HuH-7 (cell line): ENCODE measurements around the gene FOXN4.
"Not testable (repeated sequence)": the region's sequence is repeated elsewhere in the genome, so short reads cannot be mapped to it uniquely, and the experiment has no call there.

Experiments
- DNase-seq: peaks from one replicate; pipeline ENCODE4 v3.0.0; 2011; ENCODE audit warnings: low spot score

Gene FOXN4, protein sequence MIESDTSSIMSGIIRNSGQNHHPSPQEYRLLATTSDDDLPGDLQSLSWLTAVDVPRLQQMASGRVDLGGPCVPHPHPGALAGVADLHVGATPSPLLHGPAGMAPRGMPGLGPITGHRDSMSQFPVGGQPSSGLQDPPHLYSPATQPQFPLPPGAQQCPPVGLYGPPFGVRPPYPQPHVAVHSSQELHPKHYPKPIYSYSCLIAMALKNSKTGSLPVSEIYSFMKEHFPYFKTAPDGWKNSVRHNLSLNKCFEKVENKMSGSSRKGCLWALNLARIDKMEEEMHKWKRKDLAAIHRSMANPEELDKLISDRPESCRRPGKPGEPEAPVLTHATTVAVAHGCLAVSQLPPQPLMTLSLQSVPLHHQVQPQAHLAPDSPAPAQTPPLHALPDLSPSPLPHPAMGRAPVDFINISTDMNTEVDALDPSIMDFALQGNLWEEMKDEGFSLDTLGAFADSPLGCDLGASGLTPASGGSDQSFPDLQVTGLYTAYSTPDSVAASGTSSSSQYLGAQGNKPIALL

DNA sequence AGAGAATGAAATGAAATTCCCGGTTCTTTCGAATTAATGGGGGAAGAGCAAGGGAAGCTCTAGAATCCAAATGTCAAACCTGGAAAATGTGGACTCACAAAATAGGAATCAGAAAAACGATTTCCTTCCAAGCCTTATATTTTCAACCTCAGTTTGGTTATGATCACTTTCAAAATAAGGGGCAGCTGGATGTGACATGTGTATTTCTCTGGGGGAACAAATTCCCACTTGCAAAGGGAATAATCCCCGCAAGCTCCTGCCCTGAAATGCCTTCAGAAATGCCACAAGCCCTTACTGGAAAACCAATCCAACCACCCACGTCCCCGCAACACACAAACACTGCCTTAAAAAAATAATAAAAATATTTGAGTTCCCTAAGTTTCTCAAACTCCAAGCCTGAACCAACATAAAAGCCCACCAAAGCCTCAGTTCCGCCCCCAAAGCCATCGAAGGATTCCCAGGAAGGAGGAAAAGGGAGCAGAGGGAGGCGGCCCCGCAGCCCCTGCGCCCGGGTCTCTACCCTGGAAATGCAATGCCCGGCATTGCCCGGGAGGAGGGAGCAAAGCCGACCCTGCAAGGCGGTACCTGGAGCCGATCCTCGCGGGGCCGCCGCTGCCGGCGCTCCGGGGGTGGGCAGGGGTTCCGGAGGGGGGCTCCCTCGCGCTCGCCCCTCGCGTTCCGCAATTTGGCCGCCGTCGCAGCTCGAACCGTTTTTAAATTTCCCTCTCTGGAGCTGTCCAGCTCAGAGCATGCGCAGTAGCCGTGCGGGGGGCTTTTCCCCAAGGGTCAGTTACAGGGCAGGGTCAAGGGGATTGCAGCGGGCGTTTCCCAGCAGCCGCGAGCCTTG is at the start of gene FOXN4:
TSS of gene FOXN4 (minus strand) at position 751 of the 847 bp plus-strand sequence. CDS start 963 bp downstream, outside the sequence.
- DNase-seq = peak; percentile 73

DNA sequence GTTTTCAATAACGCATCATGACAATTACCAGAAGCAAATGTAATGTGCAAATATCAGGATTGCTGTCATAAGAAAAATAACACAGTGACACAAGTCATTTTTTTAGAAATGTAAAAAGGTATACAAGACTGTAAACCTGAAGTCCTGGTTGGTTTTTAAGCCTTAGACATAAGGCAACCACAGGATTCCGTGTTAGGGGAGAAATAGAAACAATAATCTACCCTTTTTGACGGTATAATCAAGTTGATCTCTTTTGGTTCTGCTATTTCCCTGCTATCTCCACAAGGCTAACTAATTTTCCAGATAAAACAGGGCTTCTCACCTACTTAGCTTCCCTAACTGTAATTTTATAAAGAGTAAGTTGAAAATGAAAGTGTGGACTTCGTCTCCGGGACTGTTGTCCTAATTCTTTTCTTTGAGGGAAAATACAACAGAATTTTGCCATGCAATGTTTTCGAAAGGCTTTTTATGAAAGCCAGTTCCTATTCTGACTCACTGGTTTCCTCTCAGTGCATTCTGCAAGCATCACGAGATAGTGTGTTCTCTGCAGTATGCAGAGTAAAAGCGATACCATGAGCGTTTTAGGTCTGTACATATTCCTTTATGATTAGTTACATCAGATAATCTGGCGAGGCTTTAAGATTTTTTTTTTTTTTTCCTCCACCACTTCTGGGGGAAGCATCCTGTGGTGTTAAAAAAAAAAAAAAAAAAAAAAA is 49.2 kb upstream of the FOXN4 start:
- DNase-seq = no peak

DNA sequence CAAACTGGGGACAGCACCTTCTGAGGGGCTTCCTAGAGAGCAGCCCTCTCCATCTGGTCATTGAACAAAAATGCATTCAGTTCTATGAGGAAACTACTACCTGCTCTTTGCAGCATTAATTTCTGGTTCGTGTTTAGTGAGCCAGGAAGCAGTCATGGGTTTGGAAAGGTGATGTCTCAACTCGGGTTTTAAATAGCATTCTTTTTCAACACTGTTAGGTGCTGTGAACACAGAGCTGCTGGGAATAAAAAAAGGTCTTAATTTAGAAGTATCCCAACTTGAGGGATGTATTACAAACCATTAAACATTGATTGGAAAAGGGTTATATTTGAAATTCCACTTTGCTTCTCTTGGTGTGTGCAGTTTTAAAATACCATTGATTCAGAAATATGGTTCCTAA is 47.9 kb upstream of the FOXN4 start:
- no peak for DNase-seq

DNA sequence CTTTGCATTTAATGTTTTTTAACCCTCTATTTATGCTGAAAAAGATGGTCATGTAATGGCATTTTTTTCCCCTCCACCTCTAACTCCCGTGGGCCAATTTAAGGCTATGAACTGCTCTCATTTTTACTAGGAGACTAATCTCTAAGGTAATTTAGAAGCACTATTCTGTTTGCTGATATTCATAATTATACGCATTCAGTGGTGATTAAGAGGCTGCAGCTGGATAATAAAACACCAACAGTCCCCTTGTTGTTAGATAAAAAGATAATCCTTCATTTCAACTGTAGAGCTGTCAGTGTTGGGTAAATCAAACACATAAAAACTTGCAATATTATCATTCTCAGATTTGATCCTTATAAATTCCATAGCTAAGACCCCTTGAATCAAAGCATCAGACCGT is 47.5 kb upstream of the FOXN4 start:
- DNase-seq = no peak

DNA sequence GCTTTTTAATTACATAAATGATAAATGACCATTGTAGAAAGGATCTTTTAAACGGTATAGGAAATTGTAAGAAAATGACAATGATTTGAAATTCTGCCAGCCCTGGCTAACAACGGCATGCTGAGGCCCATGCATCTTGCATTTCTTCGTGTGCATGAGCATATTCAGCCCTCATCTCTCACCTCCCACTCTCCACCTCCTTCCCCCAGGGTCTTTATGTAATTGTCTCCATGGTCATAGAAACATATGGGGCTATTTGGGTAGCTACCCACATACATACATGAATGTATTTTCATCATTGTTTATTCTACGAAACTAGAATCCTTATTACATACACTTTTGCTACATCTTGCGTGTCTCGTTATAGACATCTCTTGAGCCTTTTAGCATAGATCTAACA is 43.1 kb upstream of the FOXN4 start:
- no peak for DNase-seq

DNA sequence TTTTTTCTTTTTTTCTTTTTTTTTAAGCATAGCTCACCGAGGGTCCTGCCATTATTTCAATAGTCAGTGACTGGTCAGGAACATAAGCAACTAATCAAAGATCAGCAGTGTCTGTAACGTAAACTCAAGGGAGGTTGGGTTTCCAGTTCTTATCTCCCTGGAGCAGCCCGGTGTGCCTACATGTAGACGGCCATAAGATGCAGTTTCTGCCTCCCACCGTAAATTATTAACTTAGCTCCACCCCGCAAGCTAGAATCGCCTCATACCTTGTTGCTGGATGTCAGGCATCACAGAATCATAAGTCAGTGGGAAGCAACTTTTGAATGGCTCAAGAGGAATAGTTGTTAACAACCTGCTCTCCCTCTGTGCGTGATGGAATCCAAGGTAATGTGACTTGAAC is 38.5 kb upstream of the FOXN4 start, which contains the start of gene MYO1H:
TSS of gene MYO1H (plus strand) at position 312 of the 400 bp plus-strand sequence. CDS start at position 373, 61 bp downstream.
- DNase-seq = no peak

DNA sequence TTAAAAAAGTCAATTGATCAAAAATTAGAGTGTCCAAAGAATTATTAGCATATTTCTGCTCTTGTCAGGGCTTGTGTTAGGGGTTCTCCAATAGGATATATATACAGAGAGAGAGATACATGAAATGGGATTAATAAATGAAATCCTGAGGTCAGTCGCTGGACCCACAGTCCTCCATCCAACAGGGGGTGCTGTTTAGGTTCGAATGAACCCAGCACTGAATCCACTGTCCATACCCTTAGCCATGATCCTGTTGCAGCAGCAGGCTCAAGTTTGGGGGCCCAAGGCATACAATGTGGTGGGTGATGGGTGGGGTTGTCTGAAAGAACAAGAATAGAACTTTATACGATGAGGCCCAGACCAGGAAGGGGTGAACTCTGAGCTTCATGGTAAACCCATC is 37.8 kb upstream of the FOXN4 start:
- DNase-seq = no peak

DNA sequence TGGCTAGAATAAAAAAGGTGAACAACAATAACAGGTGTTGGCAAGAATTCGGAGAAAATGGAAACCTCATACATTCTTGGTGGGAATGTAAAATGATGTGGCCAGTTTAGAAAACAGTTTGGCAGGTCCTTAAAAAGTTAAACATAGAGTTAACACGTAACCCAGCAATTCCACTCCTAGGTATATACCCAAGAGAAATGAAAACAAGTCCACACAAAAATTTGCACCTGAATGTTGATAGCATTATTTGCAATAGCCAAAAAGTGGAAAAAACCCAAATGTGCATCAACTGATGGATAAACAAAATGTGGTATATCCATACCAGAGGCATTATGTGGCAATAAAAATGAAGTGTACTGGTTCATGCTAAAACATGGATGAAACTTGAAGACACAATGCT is 36.3 kb upstream of the FOXN4 start:
- DNase-seq = no peak

DNA sequence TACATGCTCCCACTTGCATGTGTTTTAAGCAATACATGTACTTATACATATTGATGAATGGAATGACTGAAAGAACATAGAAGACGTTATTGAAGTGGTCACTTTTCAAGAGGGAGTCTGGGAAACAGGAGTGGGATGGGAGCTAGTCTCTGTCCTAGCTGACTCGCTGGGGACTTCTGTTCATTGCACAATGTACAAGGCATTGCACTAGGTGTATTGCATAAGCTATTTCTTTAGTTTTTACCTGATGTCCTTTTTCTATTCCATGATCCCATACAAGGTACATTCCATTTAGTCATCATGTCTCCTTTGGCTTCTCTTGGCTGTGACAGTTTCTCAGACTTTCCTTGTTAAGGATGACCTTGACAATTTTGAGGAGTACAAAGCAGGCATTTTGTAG is 34.6 kb upstream of the FOXN4 start:
- no peak for DNase-seq

DNA sequence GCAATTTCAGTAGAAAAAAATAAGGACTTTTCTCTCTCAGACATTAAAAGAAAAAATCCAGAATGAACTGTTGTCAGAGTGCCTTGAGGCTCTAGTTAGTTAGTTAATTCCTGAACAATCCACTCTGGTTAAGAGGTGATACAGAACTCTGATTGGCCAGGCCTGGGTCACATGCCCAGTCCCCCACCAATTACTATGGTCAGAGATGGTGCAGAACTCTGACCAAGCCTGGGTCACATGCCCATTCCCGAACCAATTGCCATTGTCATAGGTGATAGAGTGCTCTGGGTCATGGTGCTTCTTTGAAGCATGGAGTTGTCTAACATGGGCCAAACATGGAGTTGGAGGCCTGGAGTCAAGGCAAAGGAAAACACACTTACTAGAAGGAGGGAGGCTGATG is 27.5 kb upstream of the FOXN4 start:
- DNase-seq = no peak

DNA sequence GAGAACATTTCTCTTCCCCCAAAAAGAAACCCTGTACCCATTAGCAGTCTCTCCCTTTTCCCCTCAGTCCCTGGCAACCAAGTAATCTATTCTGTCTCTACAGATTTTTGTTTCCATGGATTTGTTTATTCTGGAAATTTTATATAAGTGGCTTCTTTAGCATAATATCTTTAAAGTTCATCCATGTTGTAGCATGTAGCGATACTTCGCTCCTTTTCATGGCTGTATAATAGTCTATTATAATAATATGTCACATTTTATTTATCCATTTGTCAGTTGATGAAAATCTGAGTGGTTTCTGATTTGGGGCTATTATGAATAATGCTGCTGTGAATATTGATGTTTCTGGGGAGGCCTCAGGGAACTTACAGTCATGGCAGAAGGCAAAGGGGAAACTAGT is 25.8 kb upstream of the FOXN4 start:
- DNase-seq = no peak

DNA sequence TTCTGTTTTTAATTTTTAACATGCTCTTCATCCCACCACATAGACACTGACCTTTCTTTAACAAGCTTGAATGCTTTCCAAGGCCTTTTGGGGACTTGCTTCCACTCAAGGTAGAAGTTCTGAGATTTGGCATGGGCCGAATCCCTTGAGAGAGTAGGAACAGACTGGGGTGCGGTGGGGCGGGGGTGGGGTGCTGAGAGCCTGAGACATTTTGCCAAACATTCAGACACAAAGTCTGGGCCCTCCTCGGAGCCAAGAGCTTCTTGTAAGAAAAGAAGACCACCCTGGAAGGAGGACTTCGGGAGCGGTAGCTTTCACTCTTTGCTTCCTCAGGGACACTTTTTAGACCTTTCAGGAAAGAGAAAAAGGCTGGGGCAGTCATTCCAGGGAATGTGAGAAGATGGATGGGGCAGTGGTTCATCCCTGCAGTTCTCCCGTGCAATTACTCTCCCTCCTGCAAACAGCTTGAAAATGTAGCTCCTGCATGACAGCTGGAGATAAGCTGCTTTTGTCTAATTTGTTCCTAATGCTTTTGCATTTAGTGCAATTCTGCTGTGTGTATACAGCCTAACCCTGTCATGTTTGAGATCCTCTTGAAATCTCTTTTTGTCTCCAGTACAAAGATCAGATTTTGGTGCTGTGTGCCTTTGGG is 22.3 kb upstream of the FOXN4 start:
- DNase-seq = no peak

DNA sequence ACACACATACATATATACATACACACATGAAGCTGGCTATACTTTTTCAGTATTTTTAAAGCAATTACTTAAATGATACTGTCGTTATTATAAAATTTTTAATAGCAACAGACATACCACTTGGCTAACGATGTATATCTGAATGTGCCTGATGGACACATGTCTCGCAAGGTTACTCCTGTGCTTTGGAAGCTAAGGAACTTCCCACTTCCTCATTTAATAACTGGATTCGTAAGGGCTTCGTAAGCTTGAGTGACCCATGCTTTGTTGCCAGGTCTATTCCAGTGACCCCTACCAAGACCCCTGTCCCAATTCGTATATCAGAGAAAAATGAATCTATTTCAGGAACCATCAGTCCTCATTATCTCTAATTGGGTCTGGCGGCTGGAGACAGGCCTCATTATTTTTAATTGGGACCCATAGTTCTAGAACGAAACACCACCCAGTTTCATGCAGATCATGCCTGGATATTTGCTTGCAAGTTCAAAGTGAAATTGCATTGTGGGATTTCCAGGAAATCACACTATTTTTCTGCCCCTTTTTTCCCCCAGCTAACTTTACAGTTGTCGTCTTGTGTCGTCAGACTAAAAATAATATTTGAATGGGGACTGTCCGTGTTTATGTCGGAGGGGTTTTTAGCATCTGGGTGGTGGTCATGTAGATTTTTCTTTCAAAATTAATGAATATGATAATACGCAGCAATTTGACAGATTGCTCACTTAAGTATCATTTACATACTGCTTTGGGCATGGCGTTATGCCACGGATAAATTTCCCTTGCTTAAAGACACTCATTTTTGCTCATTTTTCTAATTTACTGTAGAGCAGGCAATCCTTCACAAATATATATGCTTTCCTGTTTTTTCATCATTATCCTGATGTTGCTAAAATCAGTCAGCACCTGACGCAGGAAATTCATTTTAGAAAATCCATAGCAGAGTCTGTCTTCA is 21.5 kb upstream of the FOXN4 start:
- no peak for DNase-seq

DNA sequence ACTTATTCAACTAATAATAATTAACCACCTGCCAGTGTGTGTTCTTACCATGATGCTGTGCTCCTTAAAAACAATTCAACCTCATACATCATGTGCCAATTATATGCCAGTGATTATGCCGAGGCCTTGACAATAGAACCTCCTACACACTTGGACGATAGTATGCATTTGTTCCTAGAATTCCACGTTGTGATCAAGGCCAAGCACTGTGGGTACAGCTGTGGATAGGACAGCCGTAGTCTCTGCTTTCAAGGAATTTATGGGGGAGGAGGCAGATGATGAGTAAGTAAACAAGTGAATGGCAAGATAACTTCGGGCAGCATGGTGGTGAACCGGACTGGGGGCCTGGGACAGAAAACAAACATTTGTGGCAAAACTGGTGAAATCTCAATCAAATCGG is 20.6 kb upstream of the FOXN4 start:
- no peak for DNase-seq

DNA sequence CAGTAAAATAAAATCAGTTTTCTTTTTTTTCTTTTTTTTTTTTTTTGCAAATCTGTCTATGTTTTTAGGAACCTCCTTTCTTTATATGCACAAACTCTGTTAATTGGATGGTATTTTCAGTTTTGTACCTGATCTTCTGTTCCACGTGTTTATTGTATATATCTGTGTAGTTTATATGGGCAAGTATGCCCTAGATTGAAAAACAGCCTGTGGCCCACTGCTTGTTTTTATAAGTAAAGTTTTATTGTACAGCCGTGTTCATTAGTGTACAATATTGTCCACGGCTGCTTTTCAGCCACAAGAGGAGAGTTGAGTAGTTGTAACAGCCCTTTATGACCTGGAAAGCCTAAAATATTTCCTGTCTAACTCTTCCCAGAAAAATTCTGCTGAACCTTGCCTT is 19.9 kb upstream of the FOXN4 start:
- no peak for DNase-seq

DNA sequence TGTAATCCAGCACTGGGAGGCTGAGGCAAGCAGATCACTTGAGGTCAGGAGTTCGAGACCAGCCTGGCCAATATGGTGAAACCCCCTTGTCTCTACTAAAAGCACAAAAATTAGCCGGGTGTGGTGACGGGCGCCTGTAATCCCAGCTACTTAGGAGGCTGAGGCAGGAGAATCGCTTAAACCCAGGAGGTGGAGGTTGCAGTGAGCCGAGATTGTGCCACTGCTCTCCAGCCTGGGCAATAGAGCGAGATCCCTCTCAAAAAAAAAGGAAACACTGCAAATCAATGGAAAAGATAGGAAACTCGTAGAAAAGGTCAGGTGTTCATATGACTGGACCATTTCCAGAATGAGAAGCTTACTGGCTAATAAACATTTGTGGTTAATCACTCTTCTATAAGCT is 12.2 kb upstream of the FOXN4 start:
- not testable (repeated sequence) for DNase-seq

DNA sequence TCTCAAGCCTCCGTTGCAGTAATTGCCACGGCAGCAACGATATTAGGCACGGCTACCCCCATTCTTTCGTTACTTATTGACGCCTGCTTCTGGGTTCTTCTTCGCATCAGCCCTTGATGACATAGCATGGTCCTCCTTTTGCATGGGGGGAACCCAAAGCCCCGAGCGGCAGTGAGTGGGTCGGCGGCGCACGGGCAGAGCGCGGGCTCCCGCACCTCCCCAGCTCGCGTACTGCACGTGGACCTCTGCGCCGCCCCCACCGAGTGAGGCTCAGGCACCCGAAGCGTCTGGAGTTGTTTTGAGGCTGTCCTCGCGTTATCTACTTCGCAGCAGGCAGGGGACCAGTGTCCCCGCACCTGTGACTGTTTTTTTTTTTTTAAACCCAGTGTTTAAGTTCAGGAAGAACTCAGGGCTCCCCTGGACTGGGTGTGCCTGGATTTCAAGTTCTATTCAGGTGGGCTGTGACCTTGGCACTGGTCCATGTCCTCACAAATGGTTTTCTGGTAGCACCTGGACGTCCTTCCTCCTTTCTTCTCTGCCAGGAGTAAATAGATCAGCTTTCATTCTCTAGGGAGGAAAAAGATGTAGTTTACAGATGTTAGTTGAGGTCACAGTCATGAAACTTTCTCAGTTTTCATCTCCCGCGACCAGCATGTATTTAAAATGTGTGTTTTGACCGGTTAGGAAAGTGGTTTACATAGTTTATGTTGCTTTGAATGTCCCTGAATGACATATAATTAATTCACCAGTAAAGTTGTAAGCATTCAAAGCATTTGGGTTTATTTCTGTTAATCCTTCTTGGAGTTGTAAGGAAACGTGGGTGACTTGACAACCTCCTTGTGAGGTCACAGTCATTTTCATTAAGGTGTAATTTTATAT is 1.4 kb upstream of the FOXN4 start:
- no peak for DNase-seq

DNA sequence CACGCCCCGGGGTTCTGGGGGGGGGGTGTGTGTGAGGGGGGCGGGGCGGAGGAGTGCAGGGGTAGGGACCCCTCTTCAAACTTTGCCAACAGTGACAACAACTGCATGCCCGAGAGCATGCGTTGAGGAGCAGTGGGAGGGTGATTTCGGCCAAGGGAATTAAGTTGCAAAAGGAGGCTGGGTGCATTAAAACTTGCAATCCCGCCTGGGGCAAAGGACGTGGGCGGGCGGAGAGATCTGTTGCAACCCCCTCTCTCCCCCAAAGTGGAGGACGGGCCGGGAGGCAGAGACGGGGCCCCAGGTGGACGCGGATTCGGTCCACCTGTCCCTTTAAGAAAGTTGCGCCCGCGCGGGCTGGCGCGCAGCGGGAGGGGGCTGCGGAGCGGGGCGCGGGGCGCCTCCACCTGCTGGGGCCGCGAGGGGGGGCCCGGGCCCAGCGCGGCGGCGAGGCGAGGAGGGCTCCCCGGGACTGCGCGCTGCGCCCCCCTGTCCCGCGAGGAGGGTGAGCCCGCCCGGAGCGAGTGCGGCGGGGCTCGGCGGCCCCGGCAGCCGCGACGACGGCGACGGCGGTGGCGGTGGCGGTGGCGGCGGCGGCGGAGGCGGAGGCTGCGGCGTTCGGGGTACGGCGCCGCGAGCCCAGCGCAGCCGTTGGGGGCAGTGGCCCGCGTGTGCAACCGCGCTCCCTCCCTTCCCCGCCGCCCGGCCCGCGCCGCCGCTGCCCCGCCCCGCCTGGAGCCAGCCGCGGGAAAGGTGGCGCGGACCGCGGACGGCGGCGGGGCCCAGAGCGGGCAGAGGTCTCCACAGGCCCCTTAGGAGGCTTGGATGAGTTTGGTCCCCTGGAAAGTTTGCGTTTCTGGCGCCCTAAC is 530 bp upstream of the FOXN4 start:
- no peak for DNase-seq

DNA sequence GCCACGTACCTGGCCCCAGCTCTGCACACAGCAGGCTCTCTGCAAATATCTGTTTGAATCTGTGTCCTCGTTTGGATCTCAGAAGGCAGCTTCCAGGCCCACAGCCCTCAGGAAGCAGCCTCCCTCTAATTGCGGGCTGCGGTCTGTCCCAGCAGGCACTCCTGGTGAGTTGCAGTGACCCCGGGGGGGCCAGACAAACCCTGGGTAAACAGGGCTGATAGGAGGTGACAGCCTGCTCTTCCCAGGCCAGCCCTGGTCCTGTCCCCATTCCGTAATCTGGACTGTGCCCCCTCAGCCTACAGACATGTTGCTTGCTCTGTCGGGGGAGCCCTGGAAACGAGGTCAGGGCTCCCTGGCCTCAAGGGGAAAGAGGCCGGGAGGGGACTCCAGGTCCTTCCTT is 2.0 kb downstream of the FOXN4 start:
- DNase-seq = peak; percentile 67
